Panc1 (cell line): Measurements from ENCODE around the gene NR1H3. TPM values are rescaled to one million over a fixed set of nuclear protein-coding genes. Genes with fewer than 3 reads are reported as not detected.
"Not testable (repeated sequence)": the region's sequence is repeated elsewhere in the genome, so short reads cannot be mapped to it uniquely, and the experiment has no call there.

ENCODE experiments used
- ATAC-seq: fragments of 200-7000 bp; cut with Tn5 transposase; 2 replicates; pipeline ENCODE4 v1.9.1; 2020; ENCODE audit warnings: mild to moderate bottlenecking, moderate library complexity
- BruUV-seq: library from RNA; stranded (reverse); fragments of 400-500 nt; replicated peaks from 2 replicates; lab custom pipeline; 2021; lab: Mats Ljungman, UMichigan
- CTCF ChIA-PET: fragments of 300-600 bp; sonication (Branson Sonifier 250); formaldehyde crosslinking; loops from one replicate; lab custom pipeline; 2022; ENCODE audit warnings: antibody characterized with exemption; lab: Charles Lee
- POLR2A ChIA-PET: fragments of 300-600 bp; sonication (Branson Sonifier 250); formaldehyde crosslinking; loops from one replicate; lab custom pipeline; 2022; ENCODE audit warnings: antibody characterized with exemption; lab: Charles Lee
- DNase-seq: peaks from one replicate; pipeline ENCODE4 v3.0.0-alpha.2; 2010; ENCODE audit warnings: low read depth, low spot score
- H3K27ac ChIP-seq: 2 replicates; pipeline ENCODE4 v1.5.1; 2011; ENCODE audit warnings: mild to moderate bottlenecking, low read length, inconsistent platforms
- H3K27me3 ChIP-seq: fragments of 200-500 bp; sonication (Bioruptor generic); 2 replicates; pipeline ENCODE4 v1.6.0; 2014; ENCODE audit warnings: low read length, inconsistent platforms; ENCODE audit not compliant: control insufficient read depth, insufficient read depth
- H3K36me3 ChIP-seq: fragments of 200-500 bp; sonication (Bioruptor generic); 2 replicates; pipeline ENCODE4 v1.5.1; 2014; ENCODE audit warnings: inconsistent platforms, mild to moderate bottlenecking, low read length, moderate library complexity; ENCODE audit not compliant: control insufficient read depth, insufficient read depth
- H3K4me1 ChIP-seq: 2 replicates; pipeline ENCODE4 v1.5.1; 2011; ENCODE audit warnings: inconsistent platforms, mild to moderate bottlenecking, low read length, moderate library complexity; ENCODE audit not compliant: control insufficient read depth, insufficient read depth
- H3K4me3 ChIP-seq, 2 experiments: 2 replicates each; pipeline ENCODE4 v1.5.1; 2011 to 2012; ENCODE audit warnings: low read depth in 2 of 2, low read length in 2 of 2, mild to moderate bottlenecking in 2 of 2, inconsistent platforms in 1 of 2, moderate library complexity in 1 of 2
- H3K9me3 ChIP-seq: fragments of 200-500 bp; sonication (Bioruptor generic); 2 replicates; pipeline ENCODE4 v1.5.1; 2014; ENCODE audit warnings: low read depth, mild to moderate bottlenecking, inconsistent platforms, low read length, moderate library complexity; ENCODE audit not compliant: control insufficient read depth, insufficient read depth
- CTCF ChIP-seq: fragments of 450-650 bp; IDR thresholded peaks from 2 replicates; pipeline ENCODE4 v1.5.1; 2017; ENCODE audit warnings: mild to moderate bottlenecking
- POLR2AphosphoS5 ChIP-seq: IDR thresholded peaks from 2 replicates; pipeline ENCODE4 v1.6.1; 2012; ENCODE audit warnings: mild to moderate bottlenecking, low read depth, low read length, moderate library complexity
- REST ChIP-seq, 2 experiments: IDR thresholded peaks; 2 replicates each; pipeline ENCODE4 v1.6.1; 2011 to 2012; ENCODE audit warnings: low read depth in 2 of 2, control low read depth in 1 of 2, low read length in 1 of 2, mild to moderate bottlenecking in 1 of 2, moderate library complexity in 1 of 2; ENCODE audit not compliant: insufficient read depth in 1 of 2
- SIN3A ChIP-seq: IDR thresholded peaks from 2 replicates; pipeline ENCODE4 v1.6.1; 2012; ENCODE audit warnings: low read depth, mild to moderate bottlenecking, low read length, moderate library complexity, borderline replicate concordance; ENCODE audit not compliant: insufficient read depth
- TCF7L2 ChIP-seq: IDR thresholded peaks from 2 replicates; pipeline ENCODE4 v1.6.1; 2011; ENCODE audit warnings: mild to moderate bottlenecking, low read depth, low read length, inconsistent platforms
- in situ Hi-C: cut with HindIII; loops from 2 replicates; pipeline ENCODE4 v1.10.0; 2016; ENCODE audit warnings: low sequenced_read_pairs, low pct_unique_long_range_greater_than_20kb
- intact Hi-C: fragments of 100-400 bp; cut with micrococcal nuclease; formaldehyde crosslinking; loops from one replicate; pipeline ENCODE4 v1.10.0; 2022; ENCODE audit not compliant: unreplicated experiment
- total RNA-seq: library from RNA; stranded (reverse); gene quantifications from one replicate; pipeline ENCODE4 v1.2.1, GENCODE V29; 2021; ENCODE audit not compliant: unreplicated experiment

The NR1H3 gene
- total RNA-seq, 1 experiment from 2014 or later = 17.2 TPM

GRCh38 chr11:47314992-47315391 lies 57.2 kb downstream of the NR1H3 start:
- TF ChIP-seq SIN3A (no peak), TCF7L2 (no peak)
- no peak for ATAC-seq
- Histone ChIP-seq H3K9me3 (no peaks in the 10 kb centered on the region), H3K4me3 (no peak overlapping the region), H3K4me1 (no peaks in the 10 kb centered on the region), H3K36me3 (peaks cover 4% of the 10 kb centered on the region; the same call in 1 of the 2 replicates), H3K27ac (no peak overlapping the region), H3K27me3 (no peaks in the 10 kb centered on the region)
- in situ Hi-C loops = no loop called here
- intact Hi-C loops = no loop called here
- BruUV-seq = no TSS peak
- no peak for DNase-seq
- ChIA-PET CTCF (no interaction called here), POLR2A (no interaction called here)

- H3K4me3 ChIP-seq, H3K36me3 ChIP-seq, ATAC-seq, H3K27me3 ChIP-seq, in situ Hi-C loops, DNase-seq, H3K9me3 ChIP-seq, H3K27ac ChIP-seq, BruUV-seq, H3K4me1 ChIP-seq, intact Hi-C loops, CTCF ChIA-PET, POLR2A ChIA-PET: not testable (repeated sequence)
These were observed 58.7 kb downstream of the NR1H3 start for GRCh38 chr11:47316501-47316900.

GRCh38 chr11:47317064-47317828 lies 59.5 kb downstream of the NR1H3 start:
- BruUV-seq = no TSS peak
- no peaks in the 10 kb centered on the region for H3K36me3 ChIP-seq
- TF ChIP-seq REST (IDR thresholded peaks at IDR 0.05; ENCODE audit: insufficient read depth in 1 of 2, low read depth in 2 of 2, low read length in 1 of 2) = no peak
- no peak for TF ChIP-seq POLR2AphosphoS5
- TF ChIP-seq SIN3A = no peak
- TF ChIP-seq CTCF = no peak
- no peak for TF ChIP-seq TCF7L2
- ChIA-PET CTCF (no interaction called here), POLR2A (no interaction called here)
- no peaks in the 10 kb centered on the region for H3K4me1 ChIP-seq
- no peak overlapping the region for H3K4me3 ChIP-seq
- DNase-seq (no peak), ATAC-seq (no peak)
- in situ Hi-C loops = no loop called here
- no peaks in the 10 kb centered on the region for H3K27me3 ChIP-seq
- intact Hi-C loops = no loop called here
- H3K27ac ChIP-seq = no peak overlapping the region
- no peaks in the 10 kb centered on the region for H3K9me3 ChIP-seq
